HepG2 (cell line): ENCODE results near the gene KAZN. TPM values are rescaled to one million over a fixed set of nuclear protein-coding genes. Genes with fewer than 3 reads are reported as not detected.

ENCODE experiments used
- ATAC-seq: fragments of 200-7000 bp; cut with Tn5 transposase; 3 replicates; pipeline ENCODE4 v1.9.1; 2020; ENCODE audit warnings: mild to moderate bottlenecking, moderate library complexity
- BruUV-seq: library from RNA; stranded (reverse); fragments of 400-500 nt; replicated peaks from 2 replicates; lab custom pipeline; 2021; lab: Mats Ljungman, UMichigan
- CTCF ChIA-PET: fragments of 300-600 bp; formaldehyde crosslinking; extraction: SDS; loops from one replicate; lab custom pipeline; 2021; ENCODE audit warnings: low total read pairs, inconsistent platforms, low intra/inter-chr PET ratio; lab: Yijun Ruan, JAX
- POLR2A ChIA-PET: fragments of 350-600 bp; sonication (Branson Sonifier 250); formaldehyde crosslinking; loops from one replicate; lab custom pipeline; 2020; ENCODE audit warnings: antibody characterized with exemption, inconsistent platforms; lab: Yijun Ruan, JAX
- DNase-seq: peaks from one replicate; pipeline ENCODE4 v3.0.0-alpha.2; 2015; ENCODE audit warnings: low spot score
- FAIRE-seq: peaks from 3 replicates; lab custom pipeline; 2011; peaks lifted over from hg19 to GRCh38; lab: Jason Lieb, UNC
- H2AFZ ChIP-seq: one replicate; pipeline ENCODE4 v1.6.1; 2011; ENCODE audit warnings: low read length, inconsistent platforms
- H3K27ac ChIP-seq: fragments of 300-600 bp; 3 replicates; pipeline ENCODE4 v1.8.0; 2011; ENCODE audit warnings: mixed run types, mild to moderate bottlenecking, mixed read lengths, low read length, inconsistent platforms; ENCODE audit not compliant: insufficient read depth; ENCODE audit errors: extremely low read length
- H3K27me3 ChIP-seq, 2 experiments: fragments of 200-600 bp in 1 of 2; 2 replicates in 1 of 2; 3 replicates in 1 of 2; pipeline versions ENCODE4 v1.6.0 to v1.8.0; 2011; ENCODE audit warnings: low read length in 2 of 2, mild to moderate bottlenecking in 2 of 2, moderate library complexity in 2 of 2, inconsistent platforms in 1 of 2; ENCODE audit not compliant: insufficient read depth in 2 of 2, control insufficient read depth in 1 of 2
- H3K36me3 ChIP-seq, 2 experiments: fragments of 200-600 bp in 1 of 2; replicated peaks in 1 of 2; 2 replicates in 1 of 2; 3 replicates in 1 of 2; pipeline versions ENCODE4 v1.5.1 to v1.8.0; 2011; ENCODE audit warnings: low read length in 2 of 2, inconsistent platforms in 1 of 2; ENCODE audit not compliant: insufficient read depth in 2 of 2, control insufficient read depth in 1 of 2
- H3K4me1 ChIP-seq: 2 replicates; pipeline ENCODE4 v1.5.1; 2012; ENCODE audit warnings: low read length, inconsistent platforms; ENCODE audit not compliant: insufficient read depth
- H3K4me2 ChIP-seq: 2 replicates; pipeline ENCODE4 v1.6.0; 2011; ENCODE audit warnings: low read depth, low read length, inconsistent platforms
- H3K4me3 ChIP-seq, 3 experiments: fragments of 200-600 bp in 1 of 3; sonication (generic), shearing (Covaris generic) in 1 of 3; replicated peaks in 1 of 3; 2 replicates each; pipeline ENCODE4 v1.5.1; 2011 to 2016; ENCODE audit warnings: low read length in 3 of 3, inconsistent platforms in 2 of 3, low read depth in 2 of 3, mild to moderate bottlenecking in 2 of 3, control low read depth in 1 of 3, mixed read lengths in 1 of 3; ENCODE audit not compliant: insufficient read depth in 1 of 3
- H3K79me2 ChIP-seq: one replicate; pipeline ENCODE4 v1.6.1; 2011; ENCODE audit warnings: low read length, inconsistent platforms; ENCODE audit not compliant: insufficient read depth
- H3K9ac ChIP-seq: 2 replicates; pipeline ENCODE4 v1.6.0; 2011; ENCODE audit warnings: mild to moderate bottlenecking, low read depth, low read length, inconsistent platforms; ENCODE audit not compliant: insufficient read depth
- H3K9me3 ChIP-seq: 2 replicates; pipeline ENCODE4 v1.5.1; 2012; ENCODE audit warnings: mild to moderate bottlenecking, low read length
- H4K20me1 ChIP-seq: 2 replicates; pipeline ENCODE4 v1.6.0; 2011; ENCODE audit warnings: inconsistent platforms, mild to moderate bottlenecking, low read length, moderate library complexity; ENCODE audit not compliant: insufficient read depth
- CENPT ChIP-seq: sonication (generic); formaldehyde crosslinking; IDR thresholded peaks from 2 replicates; pipeline ENCODE4 v1.8.0; 2022; ENCODE audit warnings: low read depth, mild to moderate bottlenecking, moderate library complexity, missing genetic modification reagents
- CREB3 ChIP-seq: sonication (generic); formaldehyde crosslinking; IDR thresholded peaks from 2 replicates; pipeline ENCODE4 v1.5.0; 2020; ENCODE audit warnings: missing genetic modification reagents
- MATR3 ChIP-seq: sonication (generic); formaldehyde crosslinking; IDR thresholded peaks from 2 replicates; pipeline ENCODE4 v1.4.0; 2020; ENCODE audit warnings: missing genetic modification reagents
- NFATC3 ChIP-seq: sonication (generic); formaldehyde crosslinking; IDR thresholded peaks from 2 replicates; pipeline ENCODE4 v1.5.1; 2020; ENCODE audit warnings: mild to moderate bottlenecking, missing genetic modification reagents
- RERE ChIP-seq: IDR thresholded peaks from 2 replicates; pipeline ENCODE4 v1.6.1; 2016; ENCODE audit warnings: low read depth, missing genetic modification reagents, missing compliant biosample characterization
- ZGPAT ChIP-seq: IDR thresholded peaks from 2 replicates; pipeline ENCODE4 v1.6.1; 2016; ENCODE audit warnings: mild to moderate bottlenecking
- ZSCAN21 ChIP-seq: sonication (generic); formaldehyde crosslinking; IDR thresholded peaks from 2 replicates; pipeline ENCODE4 v1.8.0; 2022; ENCODE audit warnings: mild to moderate bottlenecking, missing genetic modification reagents, moderate library complexity, borderline replicate concordance
- ZSCAN22 ChIP-seq: sonication (generic); formaldehyde crosslinking; IDR thresholded peaks from 2 replicates; pipeline ENCODE4 v1.4.0; 2020; ENCODE audit warnings: mild to moderate bottlenecking, missing genetic modification reagents
- WGBS: methylation state at CpG from one replicate; pipeline ENCODE4 v1.1.6; 2017; ENCODE audit warnings: low lambda C conversion rate; 5-methylcytosine and 5-hydroxymethylcytosine counted together
- in situ Hi-C: cut with HindIII; loops from 2 replicates; pipeline ENCODE4 v1.10.0; 2017; ENCODE audit warnings: low pct_unique_long_range_greater_than_20kb; ENCODE audit not compliant: extremely low pct_ligation_motif_present
- intact Hi-C: fragments of 100-400 bp; cut with micrococcal nuclease; formaldehyde crosslinking; loops from one replicate; pipeline ENCODE4 v1.10.0; 2022; ENCODE audit not compliant: unreplicated experiment
- polyA plus RNA-seq, 8 experiments: library from polyadenylated mRNA; depleted of rRNA in 3 of 8; stranded (reverse) in 7 of 8; unstranded in 1 of 8; fragments of >200 nt; fragmentation: Illumina TruSeq in 4 of 8; extraction: Trizol in 4 of 8; gene quantifications; 2 replicates each; pipeline versions ENCODE4 v1.2.1 to v1.2.3, GENCODE V29; 2011 to 2016; ENCODE audit warnings: low read depth in 4 of 8, missing spikeins in 1 of 8, mixed read lengths in 1 of 8; ENCODE audit not compliant: insufficient read depth in 1 of 8
- total RNA-seq, 5 experiments: library from RNA; depleted of rRNA; stranded (reverse); fragments of >200 nt; fragmentation: Illumina TruSeq; extraction: Trizol; gene quantifications; 2 replicates each; pipeline ENCODE4 v1.2.3, GENCODE V29; 2016; ENCODE audit warnings: low read depth in 1 of 5
- TF ChIP-seq, protein P1 (sequence below): sonication (generic); formaldehyde crosslinking; IDR thresholded peaks from 2 replicates; pipeline ENCODE4 v1.4.0; 2020; ENCODE audit warnings: missing genetic modification reagents
- TF ChIP-seq, protein P2 (sequence below): sonication (generic); formaldehyde crosslinking; IDR thresholded peaks from 2 replicates; pipeline ENCODE4 v1.5.1; 2020; ENCODE audit warnings: mild to moderate bottlenecking, missing genetic modification reagents, moderate library complexity

The KAZN gene
- total and polyA plus RNA-seq, 2 of the 13 experiments (the other 11 are each of a cell fraction or from before 2014, with no cell fraction given), result 10.4 to 13.5 TPM

DNA sequence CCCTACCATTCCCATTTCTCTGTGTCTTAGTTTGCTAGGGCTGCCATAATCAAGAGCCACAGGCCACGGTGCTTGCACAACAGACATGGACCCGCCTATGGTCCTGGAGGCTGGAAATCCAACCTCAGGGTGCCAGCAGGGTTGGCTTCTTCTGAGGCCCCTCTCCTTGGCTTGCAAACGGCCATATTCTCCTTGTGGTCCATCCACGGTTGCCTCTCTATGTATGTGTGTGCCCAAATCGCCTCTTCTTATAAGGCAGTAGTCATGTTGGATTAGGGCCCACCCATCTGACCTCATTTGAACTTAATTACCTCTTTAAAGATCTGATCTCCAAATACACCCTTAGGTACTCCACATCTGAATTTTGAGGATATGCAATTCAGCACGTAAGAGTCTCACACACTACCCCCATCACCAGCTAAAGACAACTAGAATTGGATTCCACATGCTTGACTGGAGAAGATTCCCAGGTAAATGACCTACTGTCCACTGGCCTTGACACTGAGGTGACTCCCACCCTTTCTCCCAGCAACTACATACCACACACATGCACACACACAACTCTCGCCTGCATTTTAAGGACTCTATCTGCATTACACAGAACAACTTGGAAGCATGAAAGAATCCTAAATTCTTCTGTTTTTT, 526.7 kb downstream of the KAZN start:
- Histone ChIP-seq H3K36me3 (peaks cover 0 to 6% of the 10 kb centered on the region in 2 experiments; a peak in 1 of 5 replicates), H3K79me2 (no peaks in the 10 kb centered on the region), H3K9me3 (no peaks in the 10 kb centered on the region), H3K4me1 (no peaks in the 10 kb centered on the region), H2AFZ (no peak overlapping the region), H3K27me3 (no peaks in the 10 kb centered on the region), H3K4me3 (no peak overlapping the region), H3K27ac (no peak overlapping the region), H3K4me2 (no peak overlapping the region), H4K20me1 (no peaks in the 10 kb centered on the region), H3K9ac (no peak overlapping the region)
- ChIA-PET POLR2A (no interaction called here), CTCF (no interaction called here)
- FAIRE-seq (no peak), DNase-seq (no peak), ATAC-seq (no peak)
- TF ChIP-seq, protein P1, sequence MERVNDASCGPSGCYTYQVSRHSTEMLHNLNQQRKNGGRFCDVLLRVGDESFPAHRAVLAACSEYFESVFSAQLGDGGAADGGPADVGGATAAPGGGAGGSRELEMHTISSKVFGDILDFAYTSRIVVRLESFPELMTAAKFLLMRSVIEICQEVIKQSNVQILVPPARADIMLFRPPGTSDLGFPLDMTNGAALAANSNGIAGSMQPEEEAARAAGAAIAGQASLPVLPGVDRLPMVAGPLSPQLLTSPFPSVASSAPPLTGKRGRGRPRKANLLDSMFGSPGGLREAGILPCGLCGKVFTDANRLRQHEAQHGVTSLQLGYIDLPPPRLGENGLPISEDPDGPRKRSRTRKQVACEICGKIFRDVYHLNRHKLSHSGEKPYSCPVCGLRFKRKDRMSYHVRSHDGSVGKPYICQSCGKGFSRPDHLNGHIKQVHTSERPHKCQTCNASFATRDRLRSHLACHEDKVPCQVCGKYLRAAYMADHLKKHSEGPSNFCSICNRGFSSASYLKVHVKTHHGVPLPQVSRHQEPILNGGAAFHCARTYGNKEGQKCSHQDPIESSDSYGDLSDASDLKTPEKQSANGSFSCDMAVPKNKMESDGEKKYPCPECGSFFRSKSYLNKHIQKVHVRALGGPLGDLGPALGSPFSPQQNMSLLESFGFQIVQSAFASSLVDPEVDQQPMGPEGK, result no peak
- TF ChIP-seq CENPT (CRISPR knock-in tag) (no peak), NFATC3 (CRISPR knock-in tag) (no peak), RERE (no peak), ZSCAN22 (CRISPR knock-in tag) (no peak), MATR3 (no peak), ZSCAN21 (no peak), ZGPAT (no peak), CREB3 (CRISPR knock-in tag) (no peak)
- TF ChIP-seq, protein P2, sequence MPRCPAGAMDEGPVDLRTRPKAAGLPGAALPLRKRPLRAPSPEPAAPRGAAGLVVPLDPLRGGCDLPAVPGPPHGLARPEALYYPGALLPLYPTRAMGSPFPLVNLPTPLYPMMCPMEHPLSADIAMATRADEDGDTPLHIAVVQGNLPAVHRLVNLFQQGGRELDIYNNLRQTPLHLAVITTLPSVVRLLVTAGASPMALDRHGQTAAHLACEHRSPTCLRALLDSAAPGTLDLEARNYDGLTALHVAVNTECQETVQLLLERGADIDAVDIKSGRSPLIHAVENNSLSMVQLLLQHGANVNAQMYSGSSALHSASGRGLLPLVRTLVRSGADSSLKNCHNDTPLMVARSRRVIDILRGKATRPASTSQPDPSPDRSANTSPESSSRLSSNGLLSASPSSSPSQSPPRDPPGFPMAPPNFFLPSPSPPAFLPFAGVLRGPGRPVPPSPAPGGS (CRISPR knock-in tag), result no peak
- in situ Hi-C loops, result loop anchor here (5.0 to 10.0 kb wide), 2 partner anchors 147 to 180 kb away; no protein-coding TSS in a partner anchor
- no TSS peak for BruUV-seq
- 83% methylated on average over 7 of the region's 7 CpGs for WGBS
- intact Hi-C loops, result no loop called here
